GM10266 (cell line): ENCODE data around the gene CD302.

Experiments
- DNase-seq: peaks from one replicate; pipeline ENCODE4 v3.0.0; 2012; ENCODE audit errors: extremely low spot score
- CTCF ChIP-seq: IDR thresholded peaks from 2 replicates; pipeline ENCODE4 v1.5.1; 2012; ENCODE audit warnings: mild to moderate bottlenecking, low read depth; ENCODE audit not compliant: control insufficient read depth, insufficient read depth; ENCODE audit errors: missing control alignments

The CD302 gene

GRCh38 chr2:159818940-159819339 is 20.9 kb upstream of the CD302 start:
- no peak for TF ChIP-seq CTCF
- no peak for DNase-seq

- no peak for DNase-seq
- no peak for TF ChIP-seq CTCF
These were observed 19.3 kb upstream of the CD302 start for GRCh38 chr2:159817283-159817682.

- no peak for TF ChIP-seq CTCF
- DNase-seq, result no peak
These were observed 13.2 kb upstream of the CD302 start for GRCh38 chr2:159811232-159811631.

GRCh38 chr2:159808032-159808425 is 10.0 kb upstream of the CD302 start:
- no peak for TF ChIP-seq CTCF

GRCh38 chr2:159807183-159808031 is 9.4 kb upstream of the CD302 start:
- peak; percentile 58 for TF ChIP-seq CTCF
- DNase-seq, result no peak

More at GRCh38 chr2:159808032-159808425, 10.0 kb upstream of the CD302 start:
- no peak for DNase-seq

GRCh38 chr2:159804941-159805340 is 6.9 kb upstream of the CD302 start:
- DNase-seq, result no peak

More at GRCh38 chr2:159804941-159805340, 6.9 kb upstream of the CD302 start:
- TF ChIP-seq CTCF, result no peak
